Esophagus muscularis mucosa (tissue), 3 donors: ENCODE measurements around the gene PPP1R3G.

Experiments used
- CTCF ChIP-seq, 3 experiments: fragments of 200-600 bp in 2 of 3; fragments of 450-650 bp in 1 of 3; sonication (generic) in 2 of 3; IDR thresholded peaks; one replicate each; pipeline ENCODE4 v1.5.1; 2017 to 2019; ENCODE audit warnings: antibody characterized with exemption in 3 of 3, mild to moderate bottlenecking in 2 of 3, moderate library complexity in 1 of 3
- POLR2A ChIP-seq: fragments of 450-650 bp; IDR thresholded peaks from one replicate; pipeline ENCODE4 v1.6.1; 2017; ENCODE audit warnings: antibody characterized with exemption, moderate library complexity, mild to moderate bottlenecking, low read depth
- POLR2AphosphoS5 ChIP-seq, 2 donors: sonication (generic); formaldehyde crosslinking; IDR thresholded peaks; one replicate each; pipeline ENCODE4 v1.6.1; 2017; ENCODE audit warnings: antibody characterized with exemption in 2 of 2

GRCh38 chr6:5084360-5084780 is 771 bp upstream of the PPP1R3G start:
- TF ChIP-seq CTCF (IDR thresholded peaks at IDR 0.05): no peak
- TF ChIP-seq POLR2A: no peak
- peak in 1 of 2 donors; percentile 49 for TF ChIP-seq POLR2AphosphoS5 (IDR thresholded peaks at IDR 0.05)
